GM04503 (cell line): ENCODE measurements around the gene HSD17B2.

Source experiments
- DNase-seq: peaks from one replicate; pipeline ENCODE4 v3.0.0-alpha.2; 2012; ENCODE audit warnings: low read depth

Gene HSD17B2

DNA sequence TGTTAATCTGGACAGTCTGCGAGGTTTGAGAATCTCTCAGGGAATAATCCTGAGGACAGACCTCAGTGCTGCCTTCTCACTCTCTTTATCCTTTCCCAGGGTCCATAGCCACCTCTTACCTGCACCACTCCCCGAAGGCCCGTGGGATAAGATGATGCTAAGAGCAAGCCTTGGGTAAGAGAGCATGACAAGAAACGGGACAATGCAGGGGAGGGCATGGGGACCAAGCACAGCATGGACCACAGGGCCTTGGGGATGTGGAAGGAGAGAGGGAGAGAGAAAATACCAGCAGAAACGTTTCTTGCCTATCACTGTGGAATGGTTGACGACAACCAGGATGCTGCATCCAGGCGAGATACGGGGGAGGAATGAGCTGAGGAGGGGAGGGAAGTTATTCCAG, 15.5 kb upstream of the HSD17B2 start:
- no peak for DNase-seq

DNA sequence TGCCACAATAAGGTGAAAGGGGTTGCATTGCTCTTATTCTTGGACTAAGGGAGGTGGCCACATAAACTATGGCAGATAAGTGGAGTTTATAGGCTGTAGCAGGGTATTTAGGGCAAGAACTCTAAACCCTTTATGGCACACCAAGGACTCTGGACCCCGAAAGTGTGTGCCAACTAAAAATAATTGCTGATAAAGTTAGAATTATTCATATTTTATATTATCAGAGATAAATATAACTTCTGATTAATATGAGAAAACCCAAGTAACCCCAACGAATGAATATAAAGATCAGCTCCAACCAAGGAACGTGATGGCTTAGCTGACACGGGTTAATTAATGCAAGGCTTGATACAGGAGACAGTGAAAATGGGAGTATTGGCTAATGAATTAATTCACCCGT, 15.0 kb upstream of the HSD17B2 start:
- DNase-seq, result no peak

DNA sequence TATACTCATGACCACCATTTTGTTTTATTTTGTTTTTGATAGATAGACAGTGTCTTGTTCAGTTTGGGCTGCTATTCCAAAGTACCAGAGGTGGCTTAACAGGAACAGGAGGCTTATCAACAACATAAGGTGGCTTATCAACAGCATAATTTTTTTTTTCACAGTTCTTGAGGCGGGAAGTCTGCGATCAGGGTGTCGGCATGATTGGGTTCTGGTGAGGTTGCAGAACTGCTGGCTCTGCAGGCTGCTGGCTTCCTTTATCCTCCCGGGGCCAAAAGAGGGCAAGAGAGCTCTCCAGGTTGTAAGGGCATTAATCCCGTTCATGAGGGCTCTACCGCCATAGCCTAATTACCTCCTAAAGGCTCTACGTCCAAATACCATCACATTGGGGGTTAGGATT, 11.8 kb upstream of the HSD17B2 start:
- no peak for DNase-seq

DNA sequence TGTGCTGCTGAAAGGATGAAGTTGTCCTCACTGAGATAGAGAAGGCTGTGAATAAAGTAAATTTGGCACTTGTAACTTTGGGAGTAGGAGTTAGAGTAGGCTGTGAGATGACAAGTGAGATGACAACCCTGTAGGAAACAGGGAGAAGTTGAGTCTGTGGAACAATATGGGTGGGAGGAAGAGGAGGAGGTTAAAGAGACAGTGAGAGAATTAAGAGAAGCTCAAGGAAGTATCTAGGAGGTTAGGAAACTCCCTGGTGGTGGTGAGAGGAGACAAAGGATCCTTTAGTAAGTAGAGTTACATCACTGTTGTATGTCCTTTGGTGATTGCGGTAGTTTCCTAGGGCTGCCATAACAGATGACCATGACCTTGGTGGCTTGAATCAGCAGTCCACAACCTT, 10.7 kb upstream of the HSD17B2 start:
- no peak for DNase-seq

GRCh38 chr16:82024883-82025282, 10.2 kb upstream of the HSD17B2 start:
- DNase-seq, result no peak

DNA sequence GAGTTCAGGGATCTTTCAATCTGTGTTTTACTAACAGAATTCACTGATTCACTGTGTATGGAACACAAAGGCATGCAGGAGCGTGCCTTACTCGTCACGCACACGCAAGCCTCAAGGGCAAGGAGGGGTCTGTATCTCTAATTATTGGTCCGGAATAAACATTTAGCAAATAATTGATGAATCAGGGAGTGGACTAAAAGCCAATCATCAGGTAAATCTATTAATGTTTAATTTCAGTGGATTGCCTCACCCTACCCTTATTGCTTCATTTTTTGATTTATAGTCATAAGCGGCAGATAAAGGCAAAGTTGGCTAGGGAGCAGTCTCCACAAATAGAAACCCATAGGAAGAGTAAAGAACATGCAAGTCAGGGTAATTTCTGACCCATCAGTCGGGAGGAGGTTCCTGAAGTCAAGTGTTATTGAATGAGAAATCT, 7.4 kb upstream of the HSD17B2 start:
- no peak for DNase-seq

GRCh38 chr16:82031116-82032084, 3.7 kb upstream of the HSD17B2 start:
- DNase-seq, result no peak

DNA sequence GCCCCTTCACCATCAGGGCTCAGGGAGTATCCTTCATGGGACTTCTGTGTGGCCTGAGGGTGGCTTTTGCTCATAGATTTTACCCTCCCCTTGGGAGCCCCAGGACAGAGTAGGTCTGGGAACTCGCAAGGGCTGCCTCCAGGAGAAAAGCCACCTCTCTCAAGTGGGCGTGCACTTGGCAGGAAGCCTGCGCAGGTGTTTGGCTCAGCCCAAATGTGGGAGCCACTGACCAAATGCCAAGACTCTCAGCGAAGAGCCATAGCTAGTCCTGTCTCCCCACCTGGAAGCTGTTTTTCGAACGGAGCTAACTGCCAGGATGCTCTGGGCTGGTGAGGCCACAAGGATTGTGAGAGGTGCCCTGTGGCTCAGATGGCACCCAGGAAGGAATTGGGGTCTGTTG, 2.0 kb upstream of the HSD17B2 start:
- DNase-seq, result no peak

- no peak for DNase-seq
These were observed 1.3 kb upstream of the HSD17B2 start for GRCh38 chr16:82033683-82034300.

DNA sequence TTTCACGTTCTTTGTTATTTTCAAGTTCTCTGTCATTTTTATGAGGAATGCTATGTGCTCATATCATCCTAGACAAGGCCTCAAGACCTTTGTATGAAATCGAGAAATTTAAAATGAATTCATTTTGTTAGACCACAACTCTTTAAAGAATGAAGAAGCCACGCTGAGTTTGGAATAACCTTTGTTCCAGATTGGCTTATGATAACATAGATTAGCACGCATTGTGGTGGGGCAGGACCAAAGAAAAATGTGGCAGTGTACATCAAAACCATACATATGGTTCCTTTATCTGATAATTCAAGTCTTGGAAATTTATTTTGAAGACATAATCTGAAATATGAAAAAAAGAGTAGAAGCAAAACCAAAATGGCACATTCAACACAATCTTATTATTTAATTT, 2.2 kb downstream of the HSD17B2 start:
- DNase-seq, result no peak

DNA sequence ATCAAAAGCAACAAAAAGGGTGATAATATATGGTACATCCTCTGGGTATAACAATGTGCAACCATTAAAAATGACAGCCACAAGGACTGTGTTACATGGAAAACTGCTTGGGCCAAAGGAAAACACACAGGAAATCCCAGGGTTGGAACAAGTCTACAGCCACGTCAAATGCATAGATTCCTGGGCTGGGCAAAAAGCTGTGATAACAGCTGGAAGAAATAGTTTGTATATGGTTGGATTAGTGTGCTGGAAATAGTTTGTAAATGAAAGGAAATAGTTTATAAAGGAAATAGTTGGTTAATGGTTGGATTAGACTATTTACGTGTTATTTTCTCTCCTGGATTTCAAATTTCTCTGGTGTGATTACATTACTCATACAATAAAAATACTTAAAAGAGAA, 2.6 kb downstream of the HSD17B2 start:
- DNase-seq, result no peak

DNA sequence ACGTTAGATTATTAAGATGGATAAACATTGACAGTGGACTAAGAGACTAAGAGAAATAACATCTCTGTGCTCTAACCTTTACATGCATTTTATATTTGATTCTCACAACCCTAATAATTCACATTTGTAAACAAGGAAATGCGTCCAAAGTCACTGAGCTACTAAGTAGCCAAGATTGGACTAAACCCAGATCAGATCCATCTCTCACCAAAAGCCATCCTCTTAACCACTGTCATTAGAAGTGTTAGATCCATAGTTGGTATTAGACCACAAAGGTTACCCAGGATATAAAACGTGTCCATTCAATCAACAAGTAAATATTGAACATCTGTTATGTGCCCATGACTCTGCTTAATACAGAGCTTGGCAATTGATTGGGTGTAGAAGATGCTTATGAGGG, 5.2 kb downstream of the HSD17B2 start:
- no peak for DNase-seq

GRCh38 chr16:82041542-82041941, 6.5 kb downstream of the HSD17B2 start:
- no peak for DNase-seq

- no peak for DNase-seq
These were observed 7.1 kb downstream of the HSD17B2 start for GRCh38 chr16:82042144-82042543.

GRCh38 chr16:82042846-82043245, 7.8 kb downstream of the HSD17B2 start:
- DNase-seq, result no peak

DNA sequence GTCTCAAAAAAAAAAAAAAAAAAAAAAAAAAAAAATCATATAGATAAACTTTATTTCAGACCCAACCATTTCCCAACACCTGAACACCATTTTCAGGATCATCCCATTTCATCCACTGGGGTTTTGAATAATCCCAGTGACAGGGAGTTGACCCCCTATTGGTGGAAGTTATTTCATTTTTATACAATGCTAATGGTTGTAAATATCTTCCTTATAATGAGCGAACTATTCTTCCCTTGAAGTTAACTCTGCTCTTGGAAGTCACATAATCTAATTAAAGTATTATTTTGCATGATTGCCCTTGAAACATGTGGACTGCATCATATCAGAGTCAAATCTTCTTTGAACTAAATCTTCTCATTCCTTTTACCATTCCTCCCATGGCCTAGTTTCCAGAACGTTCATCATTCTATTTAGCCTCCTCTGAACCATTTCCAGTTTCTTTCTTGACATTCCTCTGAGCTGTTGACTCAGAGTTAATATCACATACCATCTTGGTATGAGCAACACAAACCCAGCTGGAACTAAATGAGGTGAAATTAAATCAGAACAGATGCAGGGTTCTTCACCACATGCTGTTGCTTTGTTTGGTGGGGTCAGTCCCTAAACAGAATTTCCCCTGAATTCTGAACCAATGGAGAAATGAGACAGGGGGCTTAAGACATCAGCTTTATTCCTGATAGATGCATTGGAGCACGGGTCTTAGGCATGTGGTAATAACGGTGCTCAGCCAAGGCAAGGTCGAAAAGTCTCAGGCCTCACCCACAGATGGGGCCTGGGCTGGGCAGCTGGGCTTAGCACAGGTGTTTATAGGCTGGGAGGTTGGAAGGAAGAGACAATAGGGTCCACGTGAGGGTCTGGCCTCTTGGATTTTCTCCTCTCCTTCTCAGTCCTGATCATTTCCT, 8.9 kb downstream of the HSD17B2 start:
- DNase-seq, result peak; percentile 90

DNA sequence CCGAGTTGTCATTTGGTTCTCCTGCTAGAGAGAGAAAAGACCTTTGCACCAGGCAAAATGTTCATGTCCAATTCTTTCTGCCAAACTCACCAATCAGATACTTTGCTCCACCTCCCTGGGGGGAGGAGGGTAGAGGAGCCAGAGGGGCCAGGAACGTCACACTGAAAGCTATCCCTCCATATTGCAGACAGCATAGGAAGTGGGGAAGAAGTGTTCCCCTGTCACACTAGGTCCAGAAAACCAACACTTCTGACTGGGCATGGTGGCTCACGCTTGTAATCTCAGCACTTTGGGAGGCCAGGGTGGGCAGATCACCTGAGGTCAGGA, 9.5 kb downstream of the HSD17B2 start:
- DNase-seq, result no peak

DNA sequence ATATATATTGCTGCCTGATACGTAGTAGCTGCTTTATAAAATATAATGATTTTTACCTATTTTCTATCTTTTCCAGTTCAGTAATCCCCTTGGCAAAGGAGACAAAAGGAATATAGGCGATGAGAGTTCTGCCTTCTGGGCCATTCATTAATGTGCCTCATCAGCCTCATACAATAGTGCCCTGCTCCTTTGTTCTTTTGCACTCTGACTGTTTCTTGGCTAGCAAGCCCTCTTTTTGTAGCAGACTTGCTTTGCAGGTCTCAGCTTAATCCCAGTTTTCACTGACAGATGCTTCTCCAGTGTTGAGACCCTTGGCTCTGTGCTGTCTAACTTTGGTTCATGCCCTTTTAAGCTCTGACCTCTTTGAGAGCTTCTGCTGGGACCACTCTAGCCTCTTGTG, 10.4 kb downstream of the HSD17B2 start:
- no peak for DNase-seq

GRCh38 chr16:82046541-82046940, 11.5 kb downstream of the HSD17B2 start:
- no peak for DNase-seq

GRCh38 chr16:82046941-82047340, 11.9 kb downstream of the HSD17B2 start:
- no peak for DNase-seq

DNA sequence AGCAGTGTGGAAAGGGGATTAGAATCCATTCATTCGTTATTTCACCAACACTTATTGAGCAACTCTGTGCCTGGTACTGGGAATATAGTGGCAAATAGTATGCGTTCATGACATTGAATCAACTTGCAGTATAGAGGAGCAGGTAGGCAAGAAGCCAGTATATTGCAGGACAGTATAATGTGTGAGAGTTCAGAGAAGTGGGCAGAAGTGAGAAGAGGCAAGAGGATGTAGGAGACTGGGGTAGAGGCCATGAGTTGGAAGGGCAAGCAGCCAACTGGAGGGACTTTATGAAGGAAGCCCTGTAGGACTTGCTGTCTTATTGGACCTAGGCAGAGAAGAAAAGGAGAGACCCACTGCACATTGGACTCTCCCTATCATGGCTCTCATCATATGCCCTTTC, 12.3 kb downstream of the HSD17B2 start:
- no peak for DNase-seq

DNA sequence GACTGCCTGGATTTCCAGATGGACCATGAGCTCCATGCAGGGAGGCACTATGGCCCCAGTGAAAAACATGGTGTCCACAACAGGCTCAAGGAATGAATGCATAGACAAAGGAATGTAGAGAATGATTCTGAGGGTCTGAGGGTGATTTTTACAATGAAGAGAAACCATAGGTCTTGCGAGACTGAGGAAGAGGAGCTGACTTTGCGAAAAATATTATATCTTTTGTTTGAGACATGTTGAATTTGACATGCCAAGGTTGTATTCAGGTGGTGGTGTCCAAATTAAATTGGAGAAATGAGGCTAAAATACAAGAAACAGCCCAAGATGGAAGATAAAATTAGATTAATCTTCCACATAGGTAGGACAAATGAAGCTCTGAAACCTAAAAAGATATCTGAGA, 12.7 kb downstream of the HSD17B2 start:
- no peak for DNase-seq

DNA sequence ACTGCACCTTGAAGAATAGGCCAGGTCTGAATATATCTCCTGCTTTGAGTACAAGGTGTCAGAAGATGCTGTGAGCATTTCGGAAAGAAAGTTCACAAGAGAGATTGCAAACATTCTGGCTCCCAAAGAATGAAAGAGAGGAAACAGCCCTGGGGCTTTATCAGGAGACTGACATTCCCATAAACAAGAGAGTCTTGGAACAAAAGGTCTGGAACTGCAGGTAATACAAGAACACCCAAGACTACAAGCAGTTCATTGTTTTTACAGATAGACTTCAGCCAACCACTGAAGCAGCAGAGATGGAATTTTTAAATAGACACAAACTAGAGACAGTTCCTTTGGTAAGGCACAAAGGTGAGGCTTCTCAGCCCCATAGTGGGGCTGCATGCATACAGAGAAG, 14.4 kb downstream of the HSD17B2 start:
- DNase-seq, result no peak
